Suprapubic skin (tissue), 4 donors: ENCODE data around the gene TSHZ1.

Experiments
- EP300 ChIP-seq: sonication (generic); formaldehyde crosslinking; IDR thresholded peaks from one replicate; pipeline ENCODE4 v1.6.1; 2017; ENCODE audit warnings: antibody characterized with exemption
- POLR2A ChIP-seq, 2 donors: fragments of 450-650 bp; IDR thresholded peaks; one replicate each; pipeline ENCODE4 v1.6.1; 2017; ENCODE audit warnings: antibody characterized with exemption in 2 of 2, mild to moderate bottlenecking in 2 of 2, moderate library complexity in 2 of 2
- POLR2AphosphoS5 ChIP-seq, 3 donors: sonication (generic); formaldehyde crosslinking; IDR thresholded peaks; one replicate each; pipeline ENCODE4 v1.6.1; 2017; ENCODE audit warnings: antibody characterized with exemption in 3 of 3
- TF ChIP-seq, protein P1 (sequence below), 2 donors: fragments of 200-600 bp in 1 of 2; fragments of 450-650 bp in 1 of 2; sonication (generic) in 1 of 2; IDR thresholded peaks; one replicate each; pipeline ENCODE4 v1.5.1; 2016 to 2019; ENCODE audit warnings: antibody characterized with exemption in 2 of 2, mild to moderate bottlenecking in 1 of 2, moderate library complexity in 1 of 2

DNA sequence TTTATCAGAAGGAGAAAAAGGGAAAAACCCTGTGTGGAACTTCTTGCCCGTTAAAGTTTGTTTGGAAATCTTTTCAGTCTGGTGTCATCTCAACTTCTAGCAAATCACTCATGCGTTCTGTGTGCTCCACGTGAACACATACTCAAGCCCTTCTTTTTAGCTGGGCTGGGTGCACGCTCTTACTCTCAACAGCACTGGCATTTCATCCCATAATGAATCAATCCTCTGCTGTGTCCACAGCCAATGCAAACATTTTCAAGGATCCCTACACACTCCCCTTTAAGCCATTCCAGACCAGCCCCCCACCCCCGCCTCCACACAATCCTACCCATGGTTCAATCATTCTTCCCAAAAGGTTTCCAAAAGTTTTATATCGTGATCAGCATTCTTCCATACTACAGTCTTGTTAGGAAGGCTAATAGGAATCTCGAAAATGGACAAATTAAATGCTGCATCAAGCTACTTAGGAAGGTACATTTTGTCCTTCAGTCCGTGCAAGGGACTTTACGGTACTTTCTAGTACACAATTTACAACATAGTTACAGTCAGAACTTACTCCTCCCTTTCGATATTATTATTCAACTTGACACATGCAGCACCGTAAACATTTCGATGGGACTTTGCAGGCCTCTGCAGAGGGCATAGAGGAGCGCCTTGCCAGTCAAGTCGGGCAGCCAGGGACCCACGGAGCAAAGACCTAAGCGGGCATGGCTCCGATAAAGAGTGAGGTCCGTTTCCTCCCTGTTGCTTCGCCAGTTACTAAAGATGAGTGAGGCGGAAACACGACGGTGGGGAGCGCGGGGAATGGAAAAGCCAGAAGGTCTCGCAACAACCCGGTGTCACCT lies 3.1 kb upstream of the TSHZ1 start:
- TF ChIP-seq POLR2A (IDR thresholded peaks at IDR 0.05) (no peak), EP300 (no peak), POLR2AphosphoS5 (IDR thresholded peaks at IDR 0.05) (no peak)
- TF ChIP-seq, protein P1, sequence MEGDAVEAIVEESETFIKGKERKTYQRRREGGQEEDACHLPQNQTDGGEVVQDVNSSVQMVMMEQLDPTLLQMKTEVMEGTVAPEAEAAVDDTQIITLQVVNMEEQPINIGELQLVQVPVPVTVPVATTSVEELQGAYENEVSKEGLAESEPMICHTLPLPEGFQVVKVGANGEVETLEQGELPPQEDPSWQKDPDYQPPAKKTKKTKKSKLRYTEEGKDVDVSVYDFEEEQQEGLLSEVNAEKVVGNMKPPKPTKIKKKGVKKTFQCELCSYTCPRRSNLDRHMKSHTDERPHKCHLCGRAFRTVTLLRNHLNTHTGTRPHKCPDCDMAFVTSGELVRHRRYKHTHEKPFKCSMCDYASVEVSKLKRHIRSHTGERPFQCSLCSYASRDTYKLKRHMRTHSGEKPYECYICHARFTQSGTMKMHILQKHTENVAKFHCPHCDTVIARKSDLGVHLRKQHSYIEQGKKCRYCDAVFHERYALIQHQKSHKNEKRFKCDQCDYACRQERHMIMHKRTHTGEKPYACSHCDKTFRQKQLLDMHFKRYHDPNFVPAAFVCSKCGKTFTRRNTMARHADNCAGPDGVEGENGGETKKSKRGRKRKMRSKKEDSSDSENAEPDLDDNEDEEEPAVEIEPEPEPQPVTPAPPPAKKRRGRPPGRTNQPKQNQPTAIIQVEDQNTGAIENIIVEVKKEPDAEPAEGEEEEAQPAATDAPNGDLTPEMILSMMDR (IDR thresholded peaks at IDR 0.05), result no peak
